A549 treated with dexamethasone at 1 μM for 4 hours (cell line): ENCODE data around the gene TMED7. TPM values are rescaled to one million over a fixed set of nuclear protein-coding genes. Genes with fewer than 3 reads are reported as not detected.

Source experiments
- total RNA-seq: library from RNA; stranded (reverse); fragments of 200-300 nt; extraction: Qiagen RNA extraction; gene quantifications from 5 replicates; pipeline ENCODE4 v1.2.3, GENCODE V29; 2022

TMED7 gene
- 44.8 to 61.5 TPM (median 55.6 TPM) in 5 replicates for total RNA-seq

DNA sequence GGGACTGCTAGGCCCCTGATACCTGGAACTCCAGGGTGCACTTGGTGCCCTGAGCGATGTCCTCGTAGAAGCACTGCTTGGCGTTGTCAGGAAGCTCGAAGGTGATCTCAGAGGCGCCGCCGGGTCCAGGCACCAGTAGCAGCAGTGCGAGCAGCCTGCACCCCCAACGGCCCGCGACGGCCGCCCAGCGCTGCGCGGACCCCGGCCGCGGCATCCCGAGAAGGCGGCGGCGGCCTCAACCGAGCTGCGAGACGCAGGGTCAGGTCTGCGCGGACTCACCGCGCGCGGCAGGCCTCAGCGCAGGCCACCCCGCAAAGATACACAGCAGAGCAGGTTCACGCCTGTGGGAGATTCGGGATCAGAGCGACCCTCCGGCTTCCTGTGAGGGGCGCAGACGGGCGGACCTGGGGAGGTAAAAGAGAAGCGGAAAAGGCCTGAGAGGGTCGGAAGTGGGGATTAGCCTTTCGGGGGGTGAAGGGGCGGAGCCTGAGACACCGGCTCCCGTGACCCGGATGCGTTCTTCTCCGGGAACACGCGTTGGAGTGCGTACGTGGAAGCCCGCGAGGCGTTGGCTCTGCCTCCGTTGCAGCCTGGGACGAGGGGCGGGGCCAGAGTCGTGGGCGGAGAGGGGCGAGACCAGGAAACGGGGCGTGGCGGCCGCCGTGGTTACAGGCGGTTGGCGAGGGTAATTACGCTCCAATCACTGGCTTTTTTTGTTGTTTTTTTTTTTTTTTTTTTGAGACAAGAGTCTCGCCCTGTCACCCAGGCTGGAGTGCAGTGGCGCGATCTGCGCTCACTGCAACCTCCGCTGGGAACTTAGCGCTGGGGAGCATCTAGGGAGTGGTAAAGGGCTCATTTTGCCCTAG lies at the start of gene TMED7:
Gene TMED7 (minus strand): TSS at position 458 of the 866 bp plus-strand sequence. CDS start 244 bp downstream, at position 214.

DNA sequence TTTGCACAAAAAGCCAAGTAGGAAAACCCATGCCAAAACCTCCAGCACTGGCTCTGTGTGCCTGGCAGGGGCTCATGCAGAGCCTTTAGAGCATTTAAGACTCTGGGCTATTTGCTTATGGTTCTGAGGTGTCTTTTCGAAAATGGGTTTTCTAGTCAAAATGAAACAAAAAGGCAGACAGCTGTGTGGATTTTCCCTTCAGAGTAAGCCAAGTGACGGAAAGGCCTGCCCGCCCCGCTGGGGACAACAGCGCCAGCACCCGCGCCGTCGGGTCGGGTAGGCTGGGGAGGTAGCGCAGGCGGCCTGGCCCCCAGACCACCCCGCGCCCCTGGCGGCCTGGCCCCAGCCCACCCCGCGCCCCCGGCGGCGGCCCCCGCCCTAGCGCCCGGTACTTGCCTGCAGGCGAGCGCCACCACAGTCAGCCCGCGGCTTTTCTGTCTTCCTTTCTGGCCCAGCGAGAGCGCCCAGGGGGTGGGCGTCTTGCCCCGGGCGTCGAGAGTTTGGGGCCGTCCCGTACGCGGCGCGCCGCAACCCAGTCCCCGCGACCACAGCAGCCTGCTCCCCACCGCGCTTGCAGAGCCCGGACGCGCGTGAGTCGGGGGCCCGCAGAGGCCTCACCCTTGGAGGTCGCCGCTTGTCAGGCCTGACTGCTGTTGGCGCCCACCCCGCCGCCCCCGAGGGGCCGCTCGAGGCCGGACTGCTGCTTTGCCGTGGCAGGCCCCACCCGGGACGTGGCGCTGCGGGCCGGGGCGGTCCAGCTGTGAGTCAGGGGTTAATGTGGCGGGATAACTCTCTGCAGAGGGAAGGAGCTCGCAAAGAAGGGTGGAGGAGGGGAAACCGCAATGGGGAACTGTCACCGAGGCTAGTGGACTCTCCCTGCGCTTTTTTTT lies 23.9 kb downstream of the TMED7 start, which contains the start of gene TICAM2:
Gene TICAM2 (minus strand): TSS at position 779 of the 890 bp plus-strand sequence. CDS start 21,223 bp downstream, outside the sequence.

Other genes with a start within 250 kb of the TMED7 start
- gene FEM1C, start 81.3 kb downstream of the TMED7 start, total RNA-seq: 6.8 to 8.7 TPM (median 7.7 TPM) in 5 replicates
- 0.87 to 1.5 TPM (median 1.1 TPM) in 5 replicates for gene TICAM2, start 23.6 kb downstream of the TMED7 start, total RNA-seq
- gene CDO1, start 190.6 kb upstream of the TMED7 start, total RNA-seq: not detected in 5 replicates
- gene ATG12, start 215.5 kb upstream of the TMED7 start, total RNA-seq: 36.9 to 45.7 TPM (median 41.1 TPM) in 5 replicates
- 71.4 to 90.5 TPM (median 85.2 TPM) in 5 replicates for gene AP3S1, start 215.9 kb upstream of the TMED7 start, total RNA-seq